Stimulated activated CD8-positive, alpha-beta memory T cell treated with anti-CD3 and anti-CD28 coated beads, Interleukin-12 subunit alpha, Interleukin-12 subunit beta, amount 100 ng/mL, for 1 hour (primary cell): ENCODE results near the gene ELP6.
A peak's percentile ranks its signal among the peaks of the same experiment; 100 is the strongest.

Source experiments
- DNase-seq: peaks from one replicate; pipeline ENCODE4 v3.0.0-alpha.2; 2020; ENCODE audit warnings: low read depth

Gene ELP6

GRCh38 chr3:47513125-47513929 lies at the start of gene ELP6:
Gene ELP6, minus strand, starts transcription at chr3:47513712. Its CDS starts 122 bp downstream, at chr3:47513590.
- peak; percentile 96 for DNase-seq

GRCh38 chr3:47556351-47556750 lies 42.8 kb upstream of the ELP6 start:
- DNase-seq, result no peak

GRCh38 chr3:47554335-47554734 lies 40.8 kb upstream of the ELP6 start:
- no peak for DNase-seq

GRCh38 chr3:47553407-47553806 lies 39.9 kb upstream of the ELP6 start:
- DNase-seq, result no peak

- DNase-seq, result no peak
Observed at GRCh38 chr3:47542471-47543173, 29.1 kb upstream of the ELP6 start.

GRCh38 chr3:47541583-47542108 lies 28.1 kb upstream of the ELP6 start:
- DNase-seq, result no peak

GRCh38 chr3:47540281-47540680 lies 26.8 kb upstream of the ELP6 start:
- DNase-seq, result no peak

- no peak for DNase-seq
Observed at GRCh38 chr3:47536967-47537366, 23.5 kb upstream of the ELP6 start.

- no peak for DNase-seq
Observed at GRCh38 chr3:47536221-47536891, 22.8 kb upstream of the ELP6 start.

- no peak for DNase-seq
Observed at GRCh38 chr3:47533996-47534454, 20.5 kb upstream of the ELP6 start.

GRCh38 chr3:47533481-47533880 lies 20.0 kb upstream of the ELP6 start:
- no peak for DNase-seq

GRCh38 chr3:47527952-47528725 lies 14.6 kb upstream of the ELP6 start:
- DNase-seq, result no peak

GRCh38 chr3:47525617-47526016 lies 12.1 kb upstream of the ELP6 start:
- DNase-seq, result no peak

GRCh38 chr3:47523310-47524073 lies 10.0 kb upstream of the ELP6 start:
- DNase-seq, result no peak

- DNase-seq, result peak; percentile 42
Observed at GRCh38 chr3:47522082-47522987, 8.8 kb upstream of the ELP6 start.

GRCh38 chr3:47520756-47521155 lies 7.2 kb upstream of the ELP6 start:
- DNase-seq, result no peak

GRCh38 chr3:47517937-47518336 lies 4.4 kb upstream of the ELP6 start:
- no peak for DNase-seq

GRCh38 chr3:47515864-47516319 lies 2.4 kb upstream of the ELP6 start:
- DNase-seq, result no peak

- DNase-seq, result no peak
Observed at GRCh38 chr3:47515100-47515499, 1.6 kb upstream of the ELP6 start.
